Measurements from ENCODE around the gene CD209.

Gene CD209

DNA sequence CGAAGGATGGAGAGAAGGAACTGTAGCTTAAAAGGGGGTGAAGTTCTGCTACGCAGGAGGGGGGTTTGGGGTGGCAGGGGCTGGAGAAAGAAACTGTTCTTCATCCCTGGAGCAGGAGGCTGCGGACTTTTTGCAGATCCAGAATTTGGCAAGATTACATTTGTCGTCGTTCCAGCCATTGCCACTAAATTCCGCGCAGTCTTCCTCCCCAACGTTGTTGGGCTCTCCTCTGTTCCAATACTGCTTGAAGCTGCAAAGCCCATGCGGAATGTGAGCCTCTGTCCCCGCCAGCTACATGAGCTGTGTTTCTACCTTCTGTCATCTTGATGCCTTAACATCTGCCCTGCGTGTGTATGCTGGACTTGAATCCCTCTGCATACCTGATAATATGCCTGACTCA lies 4.3 kb downstream of the CD209 start:
- TF ChIP-seq PPARA (CRISPR knock-in tag; IDR thresholded peaks at IDR 0.05; ENCODE audit: borderline replicate concordance) = no peak
- TF ChIP-seq TOX (CRISPR knock-in tag; IDR thresholded peaks at IDR 0.05; ENCODE audit: borderline replicate concordance) = no peak
- no peak for TF ChIP-seq TCF4 (CRISPR knock-in tag; IDR thresholded peaks at IDR 0.05; ENCODE audit: borderline replicate concordance)
- TF ChIP-seq CSRNP3 (CRISPR knock-in tag; IDR thresholded peaks at IDR 0.05) = no peak
- no peak for TF ChIP-seq ISL1 (CRISPR knock-in tag; IDR thresholded peaks at IDR 0.05)
- no peak for TF ChIP-seq ZFP3 (CRISPR knock-in tag; IDR thresholded peaks at IDR 0.05)
- ATAC-seq = no peak

DNA sequence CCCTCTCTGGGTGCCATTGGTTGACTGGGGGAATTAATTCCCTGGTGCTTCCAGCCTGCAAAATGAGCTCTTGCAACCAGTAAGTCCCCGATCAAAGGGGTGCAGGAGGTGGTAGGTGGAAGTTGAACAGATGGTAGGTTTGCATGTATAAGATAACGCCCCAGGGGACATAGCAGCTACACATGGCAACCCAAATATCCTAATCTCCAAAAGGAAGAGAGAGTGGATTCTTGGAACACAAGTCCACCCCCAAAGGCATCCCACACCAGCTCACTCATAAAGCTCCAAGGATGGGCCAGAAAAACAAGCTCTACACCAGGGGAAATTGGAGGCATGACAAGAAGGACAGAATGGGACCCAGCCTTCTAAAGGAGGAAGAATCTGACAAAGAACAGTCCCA lies 4.8 kb downstream of the CD209 start:
- no peak for ATAC-seq
- TF ChIP-seq ZNF70 (CRISPR knock-in tag; IDR thresholded peaks at IDR 0.05) = no peak
- TF ChIP-seq GLIS3 (CRISPR knock-in tag; IDR thresholded peaks at IDR 0.05) = no peak
- TF ChIP-seq TSHZ2 (CRISPR knock-in tag; IDR thresholded peaks at IDR 0.05) = no peak
- TF ChIP-seq ESRRG (CRISPR knock-in tag; IDR thresholded peaks at IDR 0.05) = no peak
- TF ChIP-seq ZC3H10 (CRISPR knock-in tag; IDR thresholded peaks at IDR 0.05) = no peak
- no peak for TF ChIP-seq PATZ1 (CRISPR knock-in tag; IDR thresholded peaks at IDR 0.05; ENCODE audit: borderline replicate concordance)
- TF ChIP-seq CSDC2 (CRISPR knock-in tag; IDR thresholded peaks at IDR 0.05) = no peak
- no peak for TF ChIP-seq BACH2 (CRISPR knock-in tag; IDR thresholded peaks at IDR 0.05; ENCODE audit: borderline replicate concordance)
- no peak for TF ChIP-seq ZNF565 (CRISPR knock-in tag; conservative IDR thresholded peaks at IDR 0.05; ENCODE audit: low read depth)
- TF ChIP-seq ISL1 (CRISPR knock-in tag; IDR thresholded peaks at IDR 0.05) = no peak
- no peak for TF ChIP-seq ZFP3 (CRISPR knock-in tag; IDR thresholded peaks at IDR 0.05)
- no peak for TF ChIP-seq TCF4 (CRISPR knock-in tag; IDR thresholded peaks at IDR 0.05; ENCODE audit: borderline replicate concordance)
- no peak for TF ChIP-seq ZNF8 (CRISPR knock-in tag; IDR thresholded peaks at IDR 0.05)
- TF ChIP-seq, protein P1, sequence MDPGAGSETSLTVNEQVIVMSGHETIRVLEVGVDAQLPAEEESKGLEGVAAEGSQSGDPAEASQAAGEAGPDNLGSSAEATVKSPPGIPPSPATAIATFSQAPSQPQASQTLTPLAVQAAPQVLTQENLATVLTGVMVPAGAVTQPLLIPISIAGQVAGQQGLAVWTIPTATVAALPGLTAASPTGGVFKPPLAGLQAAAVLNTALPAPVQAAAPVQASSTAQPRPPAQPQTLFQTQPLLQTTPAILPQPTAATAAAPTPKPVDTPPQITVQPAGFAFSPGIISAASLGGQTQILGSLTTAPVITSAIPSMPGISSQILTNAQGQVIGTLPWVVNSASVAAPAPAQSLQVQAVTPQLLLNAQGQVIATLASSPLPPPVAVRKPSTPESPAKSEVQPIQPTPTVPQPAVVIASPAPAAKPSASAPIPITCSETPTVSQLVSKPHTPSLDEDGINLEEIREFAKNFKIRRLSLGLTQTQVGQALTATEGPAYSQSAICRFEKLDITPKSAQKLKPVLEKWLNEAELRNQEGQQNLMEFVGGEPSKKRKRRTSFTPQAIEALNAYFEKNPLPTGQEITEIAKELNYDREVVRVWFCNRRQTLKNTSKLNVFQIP (CRISPR knock-in tag; IDR thresholded peaks at IDR 0.05; ENCODE audit: borderline replicate concordance, low read depth) = no peak
- TF ChIP-seq PPARA (CRISPR knock-in tag; IDR thresholded peaks at IDR 0.05; ENCODE audit: borderline replicate concordance) = no peak

DNA sequence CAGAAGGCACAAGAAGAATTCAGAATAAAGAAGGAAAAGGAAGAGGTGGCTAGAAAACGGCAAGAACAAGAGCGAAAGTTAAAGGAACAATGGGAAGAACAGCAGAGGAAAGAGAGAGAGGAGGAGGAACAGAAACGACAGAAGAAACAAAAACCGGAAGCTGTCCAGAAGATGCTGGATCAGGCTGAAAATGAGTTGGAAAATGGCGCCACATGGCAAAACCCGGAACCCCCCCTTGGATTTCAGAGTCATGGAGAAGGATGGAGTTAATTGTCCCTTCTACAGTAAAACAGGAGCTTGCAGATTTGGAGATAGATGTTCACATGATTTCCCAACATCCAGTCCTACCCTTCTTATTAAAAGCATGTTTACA lies 6.7 kb downstream of the CD209 start:
- no peak for ATAC-seq
- TF ChIP-seq ZC3H10 (CRISPR knock-in tag; IDR thresholded peaks at IDR 0.05) (no peak), ESRRG (CRISPR knock-in tag; IDR thresholded peaks at IDR 0.05) (no peak), TOX (CRISPR knock-in tag; IDR thresholded peaks at IDR 0.05; ENCODE audit: borderline replicate concordance) (no peak), ZNF70 (CRISPR knock-in tag; IDR thresholded peaks at IDR 0.05) (no peak), ZNF8 (CRISPR knock-in tag; IDR thresholded peaks at IDR 0.05) (no peak)
- TF ChIP-seq, protein P1 (CRISPR knock-in tag; IDR thresholded peaks at IDR 0.05; ENCODE audit: borderline replicate concordance, low read depth) = no peak
- TF ChIP-seq, protein P2, sequence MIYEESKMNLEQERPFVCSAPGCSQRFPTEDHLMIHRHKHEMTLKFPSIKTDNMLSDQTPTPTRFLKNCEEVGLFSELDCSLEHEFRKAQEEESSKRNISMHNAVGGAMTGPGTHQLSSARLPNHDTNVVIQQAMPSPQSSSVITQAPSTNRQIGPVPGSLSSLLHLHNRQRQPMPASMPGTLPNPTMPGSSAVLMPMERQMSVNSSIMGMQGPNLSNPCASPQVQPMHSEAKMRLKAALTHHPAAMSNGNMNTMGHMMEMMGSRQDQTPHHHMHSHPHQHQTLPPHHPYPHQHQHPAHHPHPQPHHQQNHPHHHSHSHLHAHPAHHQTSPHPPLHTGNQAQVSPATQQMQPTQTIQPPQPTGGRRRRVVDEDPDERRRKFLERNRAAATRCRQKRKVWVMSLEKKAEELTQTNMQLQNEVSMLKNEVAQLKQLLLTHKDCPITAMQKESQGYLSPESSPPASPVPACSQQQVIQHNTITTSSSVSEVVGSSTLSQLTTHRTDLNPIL (CRISPR knock-in tag; IDR thresholded peaks at IDR 0.05; ENCODE audit: low read depth) = no peak
